Measurements from ENCODE around the gene MYO1D.
A peak's percentile ranks its signal among the peaks of the same experiment; 100 is the strongest.

Gene MYO1D

DNA sequence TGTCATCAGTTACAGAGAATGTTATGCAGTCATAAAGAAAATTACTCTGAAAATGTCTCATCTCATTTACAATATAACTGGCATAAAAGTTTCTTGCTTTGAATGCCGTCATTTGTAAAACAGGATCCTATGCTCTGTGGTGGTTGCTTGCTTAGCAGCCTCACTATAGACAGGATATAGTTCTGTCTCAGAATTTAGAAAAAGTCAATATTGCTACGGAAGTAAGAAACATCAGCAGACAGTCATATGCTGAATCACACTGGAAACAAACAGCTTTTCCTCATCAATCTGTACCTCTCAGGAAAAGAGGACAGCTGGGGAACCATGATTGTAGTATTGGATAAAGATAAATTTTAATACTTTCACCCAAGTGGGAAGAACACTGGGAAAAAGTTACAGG is 105.5 kb downstream of the MYO1D start:
- H3K4me1 ChIP-seq (ENCODE audit: control insufficient read depth, low read depth, low read length), result no peaks in the 10 kb centered on the region
- no peak overlapping the region for H4K8ac ChIP-seq (ENCODE audit: low read depth, low read length)
- no peak overlapping the region for H3K56ac ChIP-seq (ENCODE audit: low read length)
- no peak overlapping the region for H2BK5ac ChIP-seq (ENCODE audit: low read length)
- no peak for DNase-seq
- no peak overlapping the region for H2AK5ac ChIP-seq (ENCODE audit: low read length)
- no peak overlapping the region for H3K27ac ChIP-seq (ENCODE audit: low read depth, low read length)
- no peak overlapping the region for H3K4me3 ChIP-seq (ENCODE audit: low read length)
- peak overlapping the region; percentile 68 for H3K18ac ChIP-seq (ENCODE audit: low read length)
- no peak overlapping the region for H4K5ac ChIP-seq (ENCODE audit: low read length)
- no peaks in the 10 kb centered on the region for H3K79me1 ChIP-seq (ENCODE audit: low read length)
- H3K27me3 ChIP-seq (ENCODE audit: insufficient read depth, low read length, poor library complexity), result no peaks in the 10 kb centered on the region
- H3K23ac ChIP-seq (ENCODE audit: low read length), result no peak overlapping the region
- no peak overlapping the region for H3K4me2 ChIP-seq (ENCODE audit: low read length)
- no peaks in the 10 kb centered on the region for H3K79me2 ChIP-seq (ENCODE audit: control insufficient read depth, insufficient read depth, low read length)
- no peak overlapping the region for H2BK120ac ChIP-seq (ENCODE audit: low read depth, low read length)
- H2BK15ac ChIP-seq (replicated peaks; ENCODE audit: low read depth), result no peak overlapping the region
- no peak overlapping the region for H3K9ac ChIP-seq (ENCODE audit: low read length)
- no CpG with 5 or more reads among the region's 2 CpGs for WGBS (ENCODE audit: extremely low coverage, insufficient coverage, low lambda C conversion rate)
- H3K36me3 ChIP-seq (ENCODE audit: control insufficient read depth, insufficient read depth, low read length), result no peaks in the 10 kb centered on the region
- H3K4ac ChIP-seq (ENCODE audit: low read depth, low read length), result no peak overlapping the region

DNA sequence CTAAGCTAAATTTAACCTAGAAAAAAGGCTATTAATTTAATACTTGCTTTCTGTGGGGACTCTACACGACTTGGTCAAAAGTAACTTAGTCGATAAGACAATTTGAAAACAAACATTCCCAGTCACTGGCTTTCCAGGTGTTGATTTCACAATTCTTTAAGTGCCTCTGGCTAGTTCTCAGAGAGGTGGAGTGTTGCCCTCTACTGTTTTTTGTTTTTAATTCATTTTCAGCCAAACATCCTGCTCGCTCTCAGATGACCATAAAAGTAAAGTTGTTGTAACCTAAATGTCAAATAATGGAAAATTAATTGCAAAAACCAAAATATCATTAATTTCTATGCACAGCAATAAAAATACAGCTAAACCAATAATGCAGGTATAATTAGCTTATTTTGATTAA is 107.1 kb downstream of the MYO1D start:
- no peaks in the 10 kb centered on the region for H3K27me3 ChIP-seq (ENCODE audit: insufficient read depth, low read length, poor library complexity)
- no peak overlapping the region for H2BK120ac ChIP-seq (ENCODE audit: low read depth, low read length)
- no peak overlapping the region for H4K8ac ChIP-seq (ENCODE audit: low read depth, low read length)
- H3K18ac ChIP-seq (ENCODE audit: low read length), result no peak overlapping the region
- H3K4ac ChIP-seq (ENCODE audit: low read depth, low read length), result no peak overlapping the region
- no peaks in the 10 kb centered on the region for H3K79me1 ChIP-seq (ENCODE audit: low read length)
- WGBS (ENCODE audit: extremely low coverage, insufficient coverage, low lambda C conversion rate), result no CpG with 5 or more reads among the region's 3 CpGs
- no peak overlapping the region for H3K27ac ChIP-seq (ENCODE audit: low read depth, low read length)
- no peak overlapping the region for H3K4me2 ChIP-seq (ENCODE audit: low read length)
- no peaks in the 10 kb centered on the region for H3K36me3 ChIP-seq (ENCODE audit: control insufficient read depth, insufficient read depth, low read length)
- no peaks in the 10 kb centered on the region for H3K4me1 ChIP-seq (ENCODE audit: control insufficient read depth, low read depth, low read length)
- no peaks in the 10 kb centered on the region for H3K79me2 ChIP-seq (ENCODE audit: control insufficient read depth, insufficient read depth, low read length)
- H2BK5ac ChIP-seq (ENCODE audit: low read length), result no peak overlapping the region
- H2BK15ac ChIP-seq (replicated peaks; ENCODE audit: low read depth), result no peak overlapping the region
- no peak overlapping the region for H3K56ac ChIP-seq (ENCODE audit: low read length)
- peak; percentile 64 for DNase-seq
- no peak overlapping the region for H3K9ac ChIP-seq (ENCODE audit: low read length)
- H3K23ac ChIP-seq (ENCODE audit: low read length), result no peak overlapping the region
- H2AK5ac ChIP-seq (ENCODE audit: low read length), result no peak overlapping the region
- H4K5ac ChIP-seq (ENCODE audit: low read length), result no peak overlapping the region
- H3K4me3 ChIP-seq (ENCODE audit: low read length), result no peak overlapping the region

DNA sequence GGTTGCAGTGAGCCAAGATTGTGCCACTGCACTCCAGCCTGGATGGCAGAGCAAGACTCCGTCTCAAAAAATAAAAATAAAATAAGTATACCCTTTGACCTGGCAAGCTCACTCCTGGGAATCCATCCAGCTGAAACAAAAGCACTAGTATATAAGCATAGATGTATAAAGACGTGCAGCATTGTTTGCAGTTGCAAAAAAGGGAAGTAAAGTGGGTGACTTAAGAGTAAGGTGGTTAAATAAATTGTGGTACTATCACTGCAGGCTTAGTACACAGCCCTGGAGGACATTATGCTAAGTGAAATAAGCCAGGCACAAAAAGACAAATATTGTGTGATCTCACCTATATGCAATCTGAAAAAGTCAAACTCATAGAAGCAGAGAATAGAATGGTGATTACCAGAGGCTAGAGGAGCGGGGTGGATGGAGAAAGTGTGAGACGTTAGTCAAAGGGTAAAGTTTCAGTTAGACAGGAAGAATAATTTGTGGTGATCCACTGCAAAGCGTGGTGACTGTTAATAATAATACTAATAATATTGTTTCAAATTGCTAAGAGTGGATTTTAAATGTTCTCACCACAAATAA is 113.0 kb downstream of the MYO1D start:
- Histone ChIP-seq H3K18ac (ENCODE audit: low read length) (no peak overlapping the region), H3K36me3 (ENCODE audit: control insufficient read depth, insufficient read depth, low read length) (no peaks in the 10 kb centered on the region), H3K27ac (ENCODE audit: low read depth, low read length) (no peak overlapping the region), H4K8ac (ENCODE audit: low read depth, low read length) (no peak overlapping the region), H3K27me3 (ENCODE audit: insufficient read depth, low read length, poor library complexity) (no peaks in the 10 kb centered on the region), H3K9ac (ENCODE audit: low read length) (no peak overlapping the region), H3K23ac (ENCODE audit: low read length) (no peak overlapping the region), H2BK5ac (ENCODE audit: low read length) (no peak overlapping the region), H3K4ac (ENCODE audit: low read depth, low read length) (no peak overlapping the region), H3K79me2 (ENCODE audit: control insufficient read depth, insufficient read depth, low read length) (no peaks in the 10 kb centered on the region), H2AK5ac (ENCODE audit: low read length) (no peak overlapping the region), H3K4me3 (ENCODE audit: low read length) (no peak overlapping the region), H4K5ac (ENCODE audit: low read length) (no peak overlapping the region), H3K79me1 (ENCODE audit: low read length) (no peaks in the 10 kb centered on the region), H2BK120ac (ENCODE audit: low read depth, low read length) (no peak overlapping the region), H3K4me1 (ENCODE audit: control insufficient read depth, low read depth, low read length) (no peaks in the 10 kb centered on the region), H3K56ac (ENCODE audit: low read length) (no peak overlapping the region), H3K4me2 (ENCODE audit: low read length) (no peak overlapping the region), H2BK15ac (replicated peaks; ENCODE audit: low read depth) (no peak overlapping the region)
- WGBS (ENCODE audit: extremely low coverage, insufficient coverage, low lambda C conversion rate), result no CpG with 5 or more reads among the region's 5 CpGs
- DNase-seq, result no peak

- H3K9ac ChIP-seq (ENCODE audit: low read length), result no peak overlapping the region
- DNase-seq, result no peak
- no peak overlapping the region for H3K23ac ChIP-seq (ENCODE audit: low read length)
- H3K56ac ChIP-seq (ENCODE audit: low read length), result no peak overlapping the region
- H2BK5ac ChIP-seq (ENCODE audit: low read length), result no peak overlapping the region
- no peak overlapping the region for H4K5ac ChIP-seq (ENCODE audit: low read length)
- H2BK120ac ChIP-seq (ENCODE audit: low read depth, low read length), result no peak overlapping the region
- no peaks in the 10 kb centered on the region for H3K79me1 ChIP-seq (ENCODE audit: low read length)
- H3K18ac ChIP-seq (ENCODE audit: low read length), result no peak overlapping the region
- H4K8ac ChIP-seq (ENCODE audit: low read depth, low read length), result no peak overlapping the region
- H3K4me2 ChIP-seq (ENCODE audit: low read length), result no peak overlapping the region
- no peaks in the 10 kb centered on the region for H3K36me3 ChIP-seq (ENCODE audit: control insufficient read depth, insufficient read depth, low read length)
- no peaks in the 10 kb centered on the region for H3K79me2 ChIP-seq (ENCODE audit: control insufficient read depth, insufficient read depth, low read length)
- no peak overlapping the region for H3K4ac ChIP-seq (ENCODE audit: low read depth, low read length)
- no peak overlapping the region for H3K27ac ChIP-seq (ENCODE audit: low read depth, low read length)
- no peaks in the 10 kb centered on the region for H3K4me1 ChIP-seq (ENCODE audit: control insufficient read depth, low read depth, low read length)
- H3K4me3 ChIP-seq (ENCODE audit: low read length), result no peak overlapping the region
- no peak overlapping the region for H2AK5ac ChIP-seq (ENCODE audit: low read length)
- no peaks in the 10 kb centered on the region for H3K27me3 ChIP-seq (ENCODE audit: insufficient read depth, low read length, poor library complexity)
- no peak overlapping the region for H2BK15ac ChIP-seq (replicated peaks; ENCODE audit: low read depth)
Measured at GRCh38 chr17:32759476-32759875, 117.4 kb downstream of the MYO1D start.

DNA sequence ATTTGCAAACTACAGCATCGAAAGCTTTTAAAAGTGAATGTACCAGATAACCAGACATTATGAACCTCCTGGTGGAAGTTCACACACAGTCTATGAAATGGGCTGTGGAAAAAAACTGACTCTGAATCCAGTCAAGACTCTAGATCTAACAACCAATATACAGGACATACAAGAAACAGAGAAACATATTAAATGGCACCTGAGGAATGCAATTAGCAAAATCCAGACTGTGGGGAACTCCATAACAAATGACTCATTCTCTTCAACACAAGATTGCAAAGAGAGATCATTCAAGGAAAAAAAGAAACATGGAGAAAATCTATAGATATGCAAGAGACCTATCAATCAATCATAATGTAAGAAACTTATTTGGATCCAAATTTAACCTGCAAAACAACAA is 119.0 kb downstream of the MYO1D start:
- H3K4me1 ChIP-seq (ENCODE audit: control insufficient read depth, low read depth, low read length), result no peaks in the 10 kb centered on the region
- H3K27ac ChIP-seq (ENCODE audit: low read depth, low read length), result no peak overlapping the region
- H4K5ac ChIP-seq (ENCODE audit: low read length), result no peak overlapping the region
- no peak overlapping the region for H3K4me2 ChIP-seq (ENCODE audit: low read length)
- no peak overlapping the region for H3K4ac ChIP-seq (ENCODE audit: low read depth, low read length)
- no peak overlapping the region for H3K4me3 ChIP-seq (ENCODE audit: low read length)
- no peak overlapping the region for H3K56ac ChIP-seq (ENCODE audit: low read length)
- H3K79me2 ChIP-seq (ENCODE audit: control insufficient read depth, insufficient read depth, low read length), result no peaks in the 10 kb centered on the region
- no peak overlapping the region for H2BK15ac ChIP-seq (replicated peaks; ENCODE audit: low read depth)
- no peak overlapping the region for H3K23ac ChIP-seq (ENCODE audit: low read length)
- no peaks in the 10 kb centered on the region for H3K27me3 ChIP-seq (ENCODE audit: insufficient read depth, low read length, poor library complexity)
- no peak overlapping the region for H2AK5ac ChIP-seq (ENCODE audit: low read length)
- H4K8ac ChIP-seq (ENCODE audit: low read depth, low read length), result no peak overlapping the region
- H2BK5ac ChIP-seq (ENCODE audit: low read length), result no peak overlapping the region
- WGBS (ENCODE audit: extremely low coverage, insufficient coverage, low lambda C conversion rate), result no CpG with 5 or more reads among the region's 1 CpG
- no peaks in the 10 kb centered on the region for H3K79me1 ChIP-seq (ENCODE audit: low read length)
- H3K9ac ChIP-seq (ENCODE audit: low read length), result no peak overlapping the region
- DNase-seq, result no peak
- no peak overlapping the region for H3K18ac ChIP-seq (ENCODE audit: low read length)
- no peak overlapping the region for H2BK120ac ChIP-seq (ENCODE audit: low read depth, low read length)
- H3K36me3 ChIP-seq (ENCODE audit: control insufficient read depth, insufficient read depth, low read length), result no peaks in the 10 kb centered on the region

DNA sequence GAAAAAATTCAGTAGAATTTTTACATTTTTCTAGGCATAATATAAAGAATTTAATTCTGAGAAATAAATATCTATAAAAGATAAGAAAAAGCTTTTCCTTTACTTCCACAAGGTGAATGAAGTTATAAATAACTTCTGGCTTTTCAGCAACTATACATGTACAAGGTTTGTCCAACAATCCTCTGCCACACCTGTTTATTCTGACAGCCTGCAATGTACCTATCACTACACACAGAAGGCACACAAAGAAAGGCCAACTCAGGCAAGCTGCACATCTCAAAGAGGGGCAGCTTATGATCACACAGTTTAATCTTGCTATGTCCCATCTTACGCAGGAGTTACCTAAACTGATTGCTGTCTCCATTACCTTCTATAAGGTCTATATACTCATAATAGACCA is 120.2 kb downstream of the MYO1D start:
- H2BK120ac ChIP-seq (ENCODE audit: low read depth, low read length), result no peak overlapping the region
- no peak overlapping the region for H2BK5ac ChIP-seq (ENCODE audit: low read length)
- H3K4me1 ChIP-seq (ENCODE audit: control insufficient read depth, low read depth, low read length), result no peaks in the 10 kb centered on the region
- H4K5ac ChIP-seq (ENCODE audit: low read length), result no peak overlapping the region
- WGBS (ENCODE audit: extremely low coverage, insufficient coverage, low lambda C conversion rate), result no CpG with 5 or more reads among the region's 1 CpG
- DNase-seq, result no peak
- H3K79me2 ChIP-seq (ENCODE audit: control insufficient read depth, insufficient read depth, low read length), result no peaks in the 10 kb centered on the region
- no peak overlapping the region for H3K56ac ChIP-seq (ENCODE audit: low read length)
- H3K18ac ChIP-seq (ENCODE audit: low read length), result no peak overlapping the region
- no peak overlapping the region for H4K8ac ChIP-seq (ENCODE audit: low read depth, low read length)
- no peaks in the 10 kb centered on the region for H3K27me3 ChIP-seq (ENCODE audit: insufficient read depth, low read length, poor library complexity)
- no peak overlapping the region for H3K27ac ChIP-seq (ENCODE audit: low read depth, low read length)
- H3K36me3 ChIP-seq (ENCODE audit: control insufficient read depth, insufficient read depth, low read length), result no peaks in the 10 kb centered on the region
- H3K23ac ChIP-seq (ENCODE audit: low read length), result no peak overlapping the region
- H2AK5ac ChIP-seq (ENCODE audit: low read length), result no peak overlapping the region
- H3K4ac ChIP-seq (ENCODE audit: low read depth, low read length), result no peak overlapping the region
- H3K4me2 ChIP-seq (ENCODE audit: low read length), result no peak overlapping the region
- no peaks in the 10 kb centered on the region for H3K79me1 ChIP-seq (ENCODE audit: low read length)
- H3K9ac ChIP-seq (ENCODE audit: low read length), result no peak overlapping the region
- H2BK15ac ChIP-seq (replicated peaks; ENCODE audit: low read depth), result no peak overlapping the region
- H3K4me3 ChIP-seq (ENCODE audit: low read length), result no peak overlapping the region
